PC-9 (cell line): ENCODE results near the gene ABCA1.

Experiments
- CTCF ChIP-seq: fragments of 200-600 bp; sonication (generic); conservative IDR thresholded peaks from 2 replicates; pipeline ENCODE4 v1.6.1; 2017; ENCODE audit warnings: mixed run types, antibody characterized with exemption, mild to moderate bottlenecking, moderate library complexity
- EZH2 ChIP-seq: fragments of 200-600 bp; sonication (generic); IDR thresholded peaks from 2 replicates; pipeline ENCODE4 v1.8.0; 2017; ENCODE audit warnings: antibody characterized with exemption, low read depth

GRCh38 chr9:104905931-104906330 is 22.0 kb downstream of the ABCA1 start:
- TF ChIP-seq CTCF (no peak), EZH2 (no peak)
